Stimulated activated CD4-positive, alpha-beta T cell treated with anti-CD3 and anti-CD28 coated beads, Interleukin-15, amount 100 ng/mL, for 24 hours (primary cell): ENCODE data around the gene NDUFAF4.
A peak's percentile ranks its signal among the peaks of the same experiment; 100 is the strongest.

Experiments
- DNase-seq: peaks from one replicate; pipeline ENCODE4 v3.0.0-alpha.2; 2020

NDUFAF4 gene

DNA sequence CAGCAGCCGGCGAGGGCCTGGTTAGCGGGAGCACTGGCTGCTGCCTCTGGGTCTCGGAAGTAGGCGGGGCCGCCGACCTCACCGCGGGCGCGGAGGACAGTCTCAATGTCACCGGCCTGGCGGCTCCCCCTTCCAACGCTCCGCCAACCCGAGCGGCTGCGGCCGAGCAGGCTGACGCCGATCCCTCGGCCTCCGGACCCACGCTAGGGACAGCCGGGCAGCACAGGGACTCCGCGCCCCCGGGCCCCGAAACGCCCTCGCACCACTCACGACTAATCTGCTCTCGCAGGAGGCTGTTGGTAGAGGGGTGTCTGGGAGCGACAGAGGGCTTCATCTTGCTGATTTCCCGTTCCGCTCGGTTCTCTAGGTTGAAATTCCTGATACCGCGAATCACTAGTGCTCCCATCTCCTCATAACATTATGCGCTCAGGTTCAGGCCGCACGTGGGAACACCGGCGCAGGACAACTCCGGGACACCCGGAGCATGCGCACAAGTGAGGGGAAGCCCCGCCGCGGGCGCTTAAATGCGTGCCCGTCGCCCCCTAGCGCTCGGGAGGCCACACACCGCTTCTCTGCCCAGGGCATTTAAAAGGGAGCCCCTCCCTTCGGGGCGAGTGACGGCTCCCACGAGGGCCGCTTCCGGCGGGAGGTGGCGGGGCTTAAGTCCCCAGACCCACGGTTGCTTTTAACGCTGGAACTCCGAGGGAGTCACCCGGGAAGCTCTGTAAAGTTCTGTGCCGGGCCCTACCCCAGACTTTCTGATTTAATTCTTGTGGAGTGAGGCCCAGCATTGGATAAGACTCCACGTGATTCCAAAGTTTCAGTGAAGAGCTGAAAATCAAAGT is at the start of gene NDUFAF4:
TSS of gene NDUFAF4 (minus strand) at position 496 of the 845 bp plus-strand sequence. CDS start at position 406, 90 bp downstream.
- DNase-seq, result peak; percentile 97

DNA sequence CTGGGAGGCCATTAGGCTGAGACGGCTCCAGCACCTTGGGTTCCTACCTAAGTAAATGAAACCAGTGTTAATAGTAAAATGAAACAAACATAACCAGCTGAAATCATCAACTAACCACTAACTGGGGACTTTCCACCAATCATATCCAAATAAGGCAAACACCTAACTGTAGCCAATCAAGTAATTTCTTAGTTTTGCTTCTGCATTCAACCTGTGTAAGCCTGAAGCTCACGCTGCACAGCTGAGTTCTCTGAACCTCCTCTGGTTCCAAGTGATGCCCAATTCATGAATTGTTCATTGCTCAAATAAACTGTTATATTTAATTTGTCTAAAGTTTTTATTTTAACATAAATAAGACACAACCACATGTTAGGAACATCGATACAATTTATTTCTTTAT is 49.4 kb upstream of the NDUFAF4 start:
- no peak for DNase-seq

DNA sequence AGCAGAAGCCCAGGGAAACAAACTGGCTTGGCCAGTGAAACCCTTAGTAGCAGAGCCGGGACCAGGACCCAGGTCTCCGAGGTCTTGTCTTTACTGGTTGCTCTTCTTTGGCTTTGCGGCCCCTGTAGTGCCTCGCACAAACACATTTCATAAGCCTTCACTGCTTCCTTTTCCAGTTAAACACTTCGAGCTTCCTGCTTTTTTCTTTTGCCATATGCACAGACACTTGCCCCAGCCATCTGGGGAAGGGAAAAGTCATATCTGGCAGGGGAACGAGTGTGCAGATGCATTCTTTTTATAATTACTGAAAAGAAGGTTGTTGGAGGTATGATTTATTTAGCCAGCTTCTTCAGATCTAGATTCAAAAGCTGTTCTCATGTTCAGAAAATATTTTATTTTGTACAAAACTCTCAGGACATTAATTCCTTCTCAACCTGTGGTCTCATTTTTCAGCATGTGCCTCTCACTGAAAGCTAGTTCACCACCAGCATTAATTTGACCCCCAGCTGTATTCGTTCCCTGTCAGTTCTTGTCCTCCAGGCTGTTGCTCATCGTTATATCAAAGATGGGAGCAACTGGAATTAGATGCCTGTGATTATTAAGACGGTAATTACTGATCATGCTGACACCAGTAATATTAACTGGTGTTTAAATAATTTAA is 46.0 kb upstream of the NDUFAF4 start:
- no peak for DNase-seq

DNA sequence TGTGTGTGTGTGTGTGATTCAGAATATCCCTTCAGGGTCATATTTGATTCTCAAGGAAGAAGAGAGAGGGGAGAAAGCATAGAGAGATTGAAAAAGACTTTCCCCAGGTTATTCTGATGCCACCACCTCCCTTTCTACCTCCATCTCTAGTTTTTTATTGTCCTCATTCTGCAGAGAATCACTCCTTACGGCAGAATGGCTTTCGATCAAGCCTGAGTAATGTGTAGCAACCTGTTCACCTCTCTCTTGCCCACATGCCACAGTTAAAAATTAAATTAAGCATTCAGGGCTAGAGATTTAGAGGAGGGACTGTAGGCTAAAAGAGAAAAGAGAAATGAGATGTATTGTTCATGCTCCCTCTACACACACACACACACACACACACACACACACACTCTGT is 45.0 kb upstream of the NDUFAF4 start:
- DNase-seq, result no peak

DNA sequence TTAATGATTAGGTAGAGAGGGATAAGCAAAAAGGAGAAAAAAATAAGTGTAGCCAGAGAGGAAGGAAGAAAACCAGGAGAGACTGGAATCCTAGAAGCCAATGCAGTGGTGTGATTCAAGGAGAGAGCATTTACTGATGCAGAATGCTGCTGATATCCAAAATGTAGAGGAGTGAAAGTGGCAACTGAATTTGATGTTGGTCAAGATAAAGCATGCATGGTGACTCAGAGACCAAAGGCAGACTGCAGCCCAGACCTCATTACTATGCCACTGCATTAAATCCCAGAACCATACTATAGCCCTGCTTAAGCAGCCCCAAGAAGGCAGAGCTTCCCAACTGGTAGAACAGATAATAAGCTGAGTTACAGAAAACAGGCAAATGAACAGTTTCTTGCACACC is 42.6 kb upstream of the NDUFAF4 start:
- no peak for DNase-seq

DNA sequence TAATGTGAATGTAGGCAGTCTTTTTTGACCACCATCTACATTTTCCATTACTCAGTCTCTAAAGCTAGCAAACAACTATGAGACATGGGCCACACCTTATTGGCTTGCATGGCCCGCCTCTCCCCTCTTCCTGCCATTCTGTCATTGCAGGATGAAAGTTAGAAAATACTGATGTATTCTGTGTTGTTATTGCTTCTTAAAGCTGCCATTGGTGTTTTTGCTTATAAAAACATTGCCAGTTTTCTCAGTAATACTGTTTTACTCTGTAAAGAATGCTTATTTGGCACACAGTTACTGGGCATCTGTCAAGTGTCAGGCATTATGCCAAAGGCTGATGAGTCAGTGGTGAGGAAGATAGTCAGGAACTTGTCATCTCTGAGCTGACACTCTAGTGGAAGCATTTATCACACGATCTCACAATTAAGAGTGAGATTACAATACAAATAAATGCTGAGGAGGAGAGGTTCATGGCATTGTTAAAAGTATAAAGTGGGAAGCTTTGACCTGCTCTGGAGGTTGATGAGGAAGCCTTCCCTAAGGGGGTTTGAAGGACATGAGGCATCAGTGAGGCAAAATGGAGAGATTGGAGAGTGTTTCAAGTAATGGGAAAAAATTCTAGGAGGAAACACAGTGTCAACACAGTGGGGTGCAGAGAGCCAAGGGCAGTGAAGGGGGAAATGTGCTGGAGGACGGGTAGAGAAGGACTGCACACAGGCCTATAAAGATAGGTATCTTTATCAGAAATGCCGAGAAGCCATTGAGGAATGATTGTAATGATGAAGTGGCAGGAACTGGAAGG is 41.5 kb upstream of the NDUFAF4 start:
- peak; percentile 22 for DNase-seq

DNA sequence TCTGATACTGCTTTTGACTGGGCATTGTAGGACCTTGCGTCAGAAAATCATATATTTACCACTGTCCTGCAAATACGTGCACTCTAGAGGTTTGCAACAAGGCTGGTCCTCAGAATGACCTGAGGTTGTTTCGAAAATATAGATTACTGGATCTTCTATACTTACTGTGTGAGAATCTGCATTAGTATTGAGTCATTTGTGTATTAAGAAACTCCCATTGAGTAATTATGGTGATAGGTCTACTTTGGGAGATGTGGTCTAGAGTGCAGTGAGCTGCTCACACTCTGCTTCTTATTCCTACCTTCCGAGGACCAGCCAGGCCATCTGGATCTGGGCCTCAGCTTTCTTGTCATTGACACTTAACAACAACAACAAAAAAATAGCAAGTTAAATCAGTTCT is 36.4 kb upstream of the NDUFAF4 start:
- no peak for DNase-seq

DNA sequence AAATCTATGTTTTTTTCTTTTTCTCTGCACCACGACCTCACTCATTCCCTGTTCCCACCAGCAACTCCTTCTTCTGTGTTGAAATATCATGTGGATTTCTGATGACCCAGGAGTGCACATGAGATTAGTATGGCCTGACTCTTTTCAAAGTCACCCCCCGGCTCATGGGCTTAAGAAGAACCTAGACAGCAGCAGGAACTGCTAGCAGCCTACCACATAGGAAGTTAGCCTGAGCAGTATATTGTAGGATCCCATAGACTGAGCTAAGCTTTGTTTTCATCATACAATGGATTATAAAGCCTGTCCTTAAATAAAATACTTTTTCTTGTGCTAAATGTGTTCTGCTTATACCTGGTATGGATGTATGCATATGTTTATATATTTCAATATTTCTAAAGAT is 33.5 kb upstream of the NDUFAF4 start:
- no peak for DNase-seq

DNA sequence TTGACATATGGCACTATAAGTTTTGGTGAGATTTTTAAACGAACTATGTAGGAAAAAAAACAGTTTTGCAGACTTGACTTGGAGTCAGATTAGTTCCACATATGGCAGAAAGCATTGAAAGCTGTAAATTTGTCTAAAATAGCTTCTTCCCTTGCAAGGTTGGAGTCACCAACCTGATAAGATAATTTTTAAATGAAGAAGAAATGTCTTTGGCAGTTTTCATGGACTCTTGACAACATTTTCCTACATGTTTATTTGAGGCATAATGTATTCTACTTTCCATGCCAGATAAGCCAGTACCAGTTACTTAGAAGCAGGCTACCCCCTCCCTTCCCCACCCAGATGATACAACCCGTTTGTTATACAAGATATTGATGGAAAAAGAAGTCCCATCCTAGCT is 32.0 kb upstream of the NDUFAF4 start:
- DNase-seq, result no peak

DNA sequence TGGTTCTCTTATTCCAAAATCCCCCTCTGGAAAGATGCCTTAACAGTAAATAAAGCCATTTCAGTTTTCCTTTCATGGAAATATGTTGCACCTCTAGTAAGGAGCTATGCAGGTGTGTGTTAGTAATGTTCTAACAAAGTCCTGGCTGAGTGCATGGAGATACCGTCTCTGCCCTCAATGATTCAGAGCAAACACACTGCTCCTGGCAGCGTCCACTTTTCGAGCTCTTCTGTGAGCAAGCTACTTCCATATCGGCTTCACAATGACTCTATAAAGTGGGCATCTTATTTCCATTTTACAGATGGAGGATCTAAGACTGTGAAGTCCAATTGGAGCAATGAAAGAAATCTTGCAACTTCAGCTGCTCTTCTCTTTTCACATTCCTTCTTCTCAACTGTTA is 30.0 kb upstream of the NDUFAF4 start:
- no peak for DNase-seq

DNA sequence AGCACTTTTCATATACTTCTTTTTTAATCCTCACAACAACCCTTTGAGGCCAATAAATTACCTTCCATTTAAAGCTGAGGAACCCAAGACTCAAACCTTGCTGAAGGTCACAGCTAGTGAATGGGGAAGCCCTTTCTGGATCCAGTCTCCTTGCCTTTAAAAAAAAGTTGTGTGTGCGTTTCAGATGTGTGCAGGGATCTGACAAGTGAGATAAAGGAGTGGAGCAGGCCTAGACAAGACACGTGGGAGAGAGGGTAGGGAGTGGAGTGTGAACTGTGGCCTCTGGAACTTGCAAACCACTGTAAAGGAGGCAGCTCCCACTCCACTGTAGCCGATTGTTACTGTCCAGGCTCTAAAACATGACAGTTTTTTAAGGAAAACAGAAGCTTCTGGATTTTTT is 28.7 kb upstream of the NDUFAF4 start:
- no peak for DNase-seq

DNA sequence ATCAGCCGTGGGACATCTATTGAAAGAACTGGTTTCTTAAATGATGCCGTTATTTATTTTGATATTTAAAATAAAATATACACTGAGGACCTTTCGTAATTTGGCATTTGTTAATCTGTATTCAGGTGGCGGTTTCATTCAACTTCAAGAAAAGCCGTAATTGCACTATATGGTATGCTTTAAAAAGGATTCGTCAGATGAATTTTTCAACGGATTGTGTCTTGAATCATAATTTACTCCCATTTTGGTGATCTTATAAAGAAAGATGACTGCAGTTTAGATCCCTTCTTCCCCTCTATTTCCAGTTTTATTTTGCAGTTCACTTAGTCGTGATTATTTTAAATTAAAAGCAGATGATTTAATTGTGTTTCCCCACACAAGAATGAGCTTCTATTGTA is 27.6 kb upstream of the NDUFAF4 start:
- no peak for DNase-seq

DNA sequence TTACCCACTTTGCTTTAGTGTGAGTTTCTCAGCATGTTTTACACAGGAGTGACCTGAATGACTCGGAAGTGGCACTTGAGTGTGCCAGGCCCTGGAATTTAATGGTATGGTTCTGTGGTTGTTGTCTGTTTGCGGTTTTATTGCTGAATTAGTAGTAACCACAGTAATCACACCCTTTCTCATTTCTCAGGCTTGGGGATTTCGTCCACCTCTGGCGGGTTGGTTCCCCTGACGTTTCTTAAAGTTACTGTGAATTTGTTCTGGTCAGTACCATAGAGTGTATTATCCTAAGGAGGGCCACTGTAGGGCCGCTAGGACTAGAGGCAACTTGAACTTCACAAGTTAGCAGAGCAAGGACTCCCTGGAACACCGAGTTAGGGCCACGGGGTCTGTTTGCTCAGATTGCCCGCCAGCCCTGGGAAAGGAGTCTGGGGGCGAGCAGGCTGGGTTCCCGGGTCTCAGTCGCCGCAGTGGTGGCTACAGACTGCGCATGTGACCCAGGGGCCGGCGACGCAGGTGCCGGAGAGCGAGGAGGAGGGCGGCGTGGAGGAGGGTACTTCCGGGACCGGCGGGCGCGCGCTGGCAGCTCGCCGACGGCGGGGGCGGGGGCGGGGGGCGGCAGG is 26.3 kb upstream of the NDUFAF4 start:
- DNase-seq, result no peak

DNA sequence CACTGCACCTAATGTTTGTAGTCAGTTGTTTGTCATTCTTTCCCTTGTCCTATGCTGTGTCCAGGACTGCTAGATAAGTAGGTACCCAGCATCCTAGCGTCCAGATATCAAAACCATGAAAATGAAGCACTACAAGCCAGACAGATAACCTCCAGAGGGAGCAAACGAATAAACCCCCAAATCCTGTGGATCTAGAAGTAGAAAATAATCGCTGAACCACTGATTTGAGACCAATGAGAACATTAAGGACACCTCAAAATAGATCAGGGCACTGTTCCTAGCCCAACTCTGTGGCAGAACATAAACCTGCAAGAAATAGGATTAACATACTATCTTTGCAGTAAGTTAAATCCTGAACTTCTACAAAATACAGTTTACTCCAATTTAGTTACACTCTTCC is 25.7 kb upstream of the NDUFAF4 start:
- DNase-seq, result no peak

DNA sequence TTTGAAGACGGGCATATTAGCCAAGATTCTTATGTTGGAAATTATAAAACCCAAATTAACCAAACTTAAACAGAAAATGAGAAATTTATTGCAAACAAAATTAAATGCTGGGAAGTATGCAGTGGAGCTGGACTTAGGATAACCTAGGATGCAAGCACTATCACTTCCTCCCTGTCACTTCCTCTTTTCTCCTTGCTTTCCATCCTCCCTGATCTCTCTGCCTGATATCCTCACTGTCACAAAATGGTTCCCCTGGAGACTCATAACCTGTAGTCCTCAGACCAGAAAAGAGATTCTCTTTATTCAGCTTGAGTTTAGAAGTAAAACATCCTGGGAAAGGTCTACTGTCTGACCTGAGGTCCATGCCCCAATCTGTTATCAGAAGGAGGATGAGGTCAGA is 19.4 kb upstream of the NDUFAF4 start:
- DNase-seq, result no peak

DNA sequence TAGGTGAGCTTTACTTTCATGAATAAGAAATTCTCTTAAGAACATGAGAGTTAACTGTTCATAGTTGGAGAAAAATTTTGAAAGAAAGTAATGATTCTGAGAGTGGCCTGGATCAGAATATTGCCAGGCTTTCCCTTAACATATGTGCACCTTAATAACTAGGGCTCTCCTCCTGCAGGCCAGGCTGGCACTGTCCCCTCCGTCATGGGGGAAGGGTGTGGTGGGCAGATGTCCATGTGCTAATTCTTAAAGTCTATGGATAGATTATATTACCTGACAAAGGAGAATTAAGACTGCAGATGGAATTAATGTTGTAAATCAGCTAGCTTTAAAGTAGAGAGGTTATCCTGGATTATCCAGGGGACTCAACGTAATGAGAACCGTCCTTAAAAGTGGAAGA is 15.9 kb upstream of the NDUFAF4 start:
- DNase-seq, result no peak

DNA sequence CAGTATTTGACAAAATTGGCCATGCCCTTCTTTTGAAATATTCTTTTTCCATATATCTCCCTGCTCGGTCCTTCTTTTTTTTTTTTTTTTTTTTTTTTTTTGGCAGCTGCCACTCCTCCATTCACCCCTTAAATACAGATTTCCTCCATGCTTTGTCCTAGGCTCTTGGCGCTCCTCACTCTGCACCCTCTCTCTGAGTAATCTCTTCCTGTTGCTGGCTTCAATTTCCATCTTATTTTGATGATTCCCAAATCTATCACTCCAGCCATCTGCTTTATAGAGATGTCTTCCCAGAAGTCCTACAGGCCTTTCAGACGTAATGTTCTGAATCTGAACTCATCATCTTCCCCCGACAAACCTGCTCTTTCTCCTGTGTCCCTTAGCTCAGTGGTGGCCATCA is 14.1 kb upstream of the NDUFAF4 start:
- no peak for DNase-seq

DNA sequence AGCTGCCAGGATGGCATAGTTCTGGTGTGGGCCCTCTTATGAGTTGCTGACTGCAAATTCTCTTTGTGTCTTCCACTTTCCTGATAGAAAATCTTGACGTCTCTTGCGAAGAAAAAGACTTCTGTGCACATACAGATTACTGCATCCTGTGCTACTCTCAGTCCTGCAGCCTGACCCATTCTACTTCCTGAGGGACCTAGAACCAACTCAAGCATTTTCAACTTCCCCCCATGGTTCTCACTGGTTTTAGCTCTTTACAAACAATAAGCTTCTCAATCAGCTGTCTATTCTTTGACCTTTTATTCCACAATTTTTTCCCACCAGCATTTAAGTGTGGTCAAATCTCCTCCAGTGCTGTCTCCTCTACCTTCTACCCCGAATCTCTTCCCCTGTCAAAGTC is 13.5 kb upstream of the NDUFAF4 start:
- DNase-seq, result no peak

DNA sequence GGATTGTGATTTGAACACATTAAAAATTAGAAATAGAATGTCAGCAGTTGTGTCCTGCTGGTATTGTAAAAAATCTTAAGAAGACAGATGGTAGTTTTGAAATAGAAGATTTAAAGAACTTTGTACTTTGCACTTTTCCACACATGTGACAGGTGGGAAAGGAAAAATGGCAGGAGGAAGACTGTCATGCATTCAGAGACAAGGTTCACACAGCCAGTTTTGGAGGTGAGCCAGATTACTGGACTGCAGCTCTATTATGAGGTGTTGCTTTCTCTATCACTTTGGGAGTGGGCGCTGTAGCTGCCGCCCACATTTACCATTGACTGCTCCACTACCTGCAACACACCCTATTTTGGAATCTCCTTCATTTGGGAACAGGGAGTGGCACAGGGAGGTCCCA is 12.1 kb upstream of the NDUFAF4 start:
- DNase-seq, result no peak

DNA sequence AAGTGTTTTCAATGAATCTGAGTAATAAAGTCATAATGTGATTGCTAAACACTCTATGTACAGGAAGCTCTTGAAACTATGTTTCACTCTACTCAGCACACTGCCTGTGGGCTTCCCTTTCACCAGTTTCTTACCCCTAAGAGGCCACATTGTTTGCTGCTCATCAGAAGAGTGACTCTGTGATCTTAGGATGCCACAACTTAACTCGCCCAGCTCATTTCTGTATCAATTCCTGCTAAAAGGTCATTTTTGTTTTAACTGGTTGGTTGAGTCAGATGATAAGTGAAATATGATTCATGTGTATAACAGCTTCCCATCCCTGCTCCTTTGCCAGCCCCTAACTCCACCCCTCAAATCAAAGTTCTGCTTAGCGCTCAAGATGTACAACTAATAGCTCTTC is 9.8 kb upstream of the NDUFAF4 start:
- peak; percentile 58 for DNase-seq

DNA sequence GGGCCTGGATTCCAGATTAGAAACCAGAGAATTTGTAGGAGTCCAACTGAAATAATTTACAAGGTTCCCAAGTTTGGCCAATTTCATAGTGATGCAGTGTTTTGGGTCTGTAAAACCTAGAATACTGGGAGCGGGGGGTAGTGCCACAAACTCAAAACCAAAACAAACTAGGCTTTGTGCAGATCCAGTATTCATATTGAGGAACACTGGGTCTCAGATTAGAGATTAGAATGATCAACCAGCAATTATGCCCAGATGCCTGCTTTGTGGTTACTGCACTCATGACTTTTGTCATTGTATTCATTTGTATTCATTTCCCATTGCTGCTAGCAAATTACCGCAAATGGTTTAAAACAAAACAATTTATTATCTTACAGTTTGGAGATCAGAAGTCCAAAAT is 3.2 kb upstream of the NDUFAF4 start:
- no peak for DNase-seq

DNA sequence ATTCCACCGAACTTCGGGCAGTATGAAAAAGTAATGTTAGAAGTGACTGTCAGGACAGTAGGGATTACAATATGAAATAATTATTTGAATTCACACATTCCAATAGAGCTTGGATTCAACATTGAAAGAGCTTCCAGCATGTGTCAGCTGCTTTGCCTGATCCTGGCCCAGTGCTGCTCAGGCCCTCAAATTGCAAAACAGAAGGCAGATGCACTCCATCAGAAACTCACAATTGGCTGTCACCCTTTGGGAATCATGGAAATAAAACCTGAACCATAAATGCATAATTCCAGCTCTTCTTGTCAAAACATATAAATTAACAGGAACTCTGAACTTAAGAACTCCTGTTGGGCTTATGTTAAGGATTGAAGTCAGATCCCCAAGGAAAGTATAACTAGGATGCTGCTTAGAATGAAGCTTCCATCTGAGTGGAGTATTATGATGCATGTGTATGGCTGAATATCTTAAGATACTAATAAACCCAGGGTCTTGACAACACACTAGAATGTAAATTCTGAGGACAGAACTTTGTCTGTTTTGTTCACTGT is 1.8 kb upstream of the NDUFAF4 start:
- DNase-seq, result no peak

DNA sequence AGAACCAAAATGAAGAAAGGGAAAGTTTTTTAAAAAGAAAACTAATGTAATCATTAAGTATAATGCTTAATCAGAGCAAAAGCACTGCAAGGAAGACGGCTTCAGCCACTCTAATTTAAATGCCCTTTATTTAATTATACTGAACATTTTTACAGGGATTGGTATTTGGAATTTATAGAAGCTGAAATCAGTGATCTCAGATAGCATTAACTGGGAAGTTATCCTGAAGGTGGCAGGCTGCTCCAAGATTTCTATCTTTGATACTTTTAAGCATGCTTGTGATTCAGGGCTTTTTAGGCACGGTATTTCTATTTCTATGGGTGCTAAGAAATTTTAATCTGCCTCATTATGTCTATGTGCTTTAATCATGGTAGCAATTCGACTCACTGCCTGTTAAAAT is 1.3 kb upstream of the NDUFAF4 start:
- DNase-seq, result no peak
